ENCODE measurements around the gene RWDD4.

DNA sequence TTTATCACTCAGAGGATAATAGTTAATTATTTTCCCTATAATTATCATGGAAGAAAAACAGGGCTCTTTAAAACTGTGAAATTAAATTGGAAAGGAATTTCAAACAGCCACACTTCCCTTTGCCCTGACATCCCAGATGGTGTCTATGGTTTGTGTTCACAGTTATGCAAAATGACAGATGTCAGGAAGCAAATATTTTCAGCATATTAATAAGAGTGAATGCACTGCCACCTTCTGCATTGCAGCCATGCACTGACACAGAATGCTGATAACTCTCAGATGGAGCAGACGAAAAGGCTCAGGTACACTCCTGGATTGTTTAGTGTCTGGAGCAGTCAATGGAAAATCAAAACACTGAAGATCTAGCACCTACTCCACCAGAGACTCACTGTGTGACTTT is 57.6 kb downstream of the RWDD4 start:
- TF ChIP-seq POLR2A (IDR thresholded peaks at IDR 0.05), result no peak
- TF ChIP-seq, protein P1, sequence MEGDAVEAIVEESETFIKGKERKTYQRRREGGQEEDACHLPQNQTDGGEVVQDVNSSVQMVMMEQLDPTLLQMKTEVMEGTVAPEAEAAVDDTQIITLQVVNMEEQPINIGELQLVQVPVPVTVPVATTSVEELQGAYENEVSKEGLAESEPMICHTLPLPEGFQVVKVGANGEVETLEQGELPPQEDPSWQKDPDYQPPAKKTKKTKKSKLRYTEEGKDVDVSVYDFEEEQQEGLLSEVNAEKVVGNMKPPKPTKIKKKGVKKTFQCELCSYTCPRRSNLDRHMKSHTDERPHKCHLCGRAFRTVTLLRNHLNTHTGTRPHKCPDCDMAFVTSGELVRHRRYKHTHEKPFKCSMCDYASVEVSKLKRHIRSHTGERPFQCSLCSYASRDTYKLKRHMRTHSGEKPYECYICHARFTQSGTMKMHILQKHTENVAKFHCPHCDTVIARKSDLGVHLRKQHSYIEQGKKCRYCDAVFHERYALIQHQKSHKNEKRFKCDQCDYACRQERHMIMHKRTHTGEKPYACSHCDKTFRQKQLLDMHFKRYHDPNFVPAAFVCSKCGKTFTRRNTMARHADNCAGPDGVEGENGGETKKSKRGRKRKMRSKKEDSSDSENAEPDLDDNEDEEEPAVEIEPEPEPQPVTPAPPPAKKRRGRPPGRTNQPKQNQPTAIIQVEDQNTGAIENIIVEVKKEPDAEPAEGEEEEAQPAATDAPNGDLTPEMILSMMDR (IDR thresholded peaks at IDR 0.05), result no peak
